Astrocyte (in vitro differentiated cells and primary cell): ENCODE measurements around the gene SHISAL1. TPM values are rescaled to one million over a fixed set of nuclear protein-coding genes. Genes with fewer than 3 reads are reported as not detected.

Experiments used
- DNase-seq: peaks from one replicate; pipeline ENCODE4 v3.0.0-alpha.2; 2010; ENCODE audit warnings: low read depth
- FAIRE-seq: peaks from 2 replicates; lab custom pipeline; 2011; peaks lifted over from hg19 to GRCh38; lab: Jason Lieb, UNC
- H2AFZ ChIP-seq: 2 replicates; pipeline ENCODE4 v1.6.0; 2012; ENCODE audit warnings: low read depth, low read length, inconsistent platforms
- H3K27ac ChIP-seq: 2 replicates; pipeline ENCODE4 v1.5.1; 2011; ENCODE audit warnings: low read depth, low read length, inconsistent platforms
- H3K27me3 ChIP-seq: 2 replicates; pipeline ENCODE4 v1.6.0; 2011; ENCODE audit warnings: low read length, inconsistent platforms; ENCODE audit not compliant: insufficient read depth
- H3K36me3 ChIP-seq: 2 replicates; pipeline ENCODE4 v1.5.1; 2011; ENCODE audit warnings: low read length, inconsistent platforms; ENCODE audit not compliant: insufficient read depth
- H3K4me1 ChIP-seq: 2 replicates; pipeline ENCODE4 v1.5.1; 2011; ENCODE audit warnings: low read length, inconsistent platforms; ENCODE audit not compliant: insufficient read depth
- H3K4me2 ChIP-seq: 2 replicates; pipeline ENCODE4 v1.6.0; 2012; ENCODE audit warnings: low read length, inconsistent platforms
- H3K4me3 ChIP-seq: 2 replicates; pipeline ENCODE4 v1.5.1; 2011; ENCODE audit warnings: low read depth, mild to moderate bottlenecking, low read length, inconsistent platforms; ENCODE audit not compliant: insufficient read depth
- H3K79me2 ChIP-seq: 2 replicates; pipeline ENCODE4 v1.6.0; 2012; ENCODE audit warnings: mild to moderate bottlenecking, low read length, inconsistent platforms; ENCODE audit not compliant: insufficient read depth
- H3K9ac ChIP-seq: 2 replicates; pipeline ENCODE4 v1.6.0; 2012; ENCODE audit warnings: mild to moderate bottlenecking, low read length, inconsistent platforms
- H3K9me3 ChIP-seq: 2 replicates; pipeline ENCODE4 v1.5.1; 2012; ENCODE audit warnings: low read depth, mild to moderate bottlenecking, low read length, inconsistent platforms; ENCODE audit not compliant: insufficient read depth
- H4K20me1 ChIP-seq: 2 replicates; pipeline ENCODE4 v1.6.0; 2012; ENCODE audit warnings: low read length, inconsistent platforms; ENCODE audit not compliant: insufficient read depth
- H3K27ac Mint-ChIP-seq: one replicate; pipeline ENCODE4 v1.8.0; 2021; ENCODE audit warnings: mild to moderate bottlenecking, mixed read lengths; ENCODE audit not compliant: unreplicated experiment
- H3K27me3 Mint-ChIP-seq: one replicate; pipeline ENCODE4 v1.8.0; 2021; ENCODE audit warnings: low read depth, mixed read lengths; ENCODE audit not compliant: unreplicated experiment
- H3K36me3 Mint-ChIP-seq: one replicate; pipeline ENCODE4 v1.8.0; 2021; ENCODE audit warnings: low read depth, mixed read lengths; ENCODE audit not compliant: unreplicated experiment
- H3K4me1 Mint-ChIP-seq: one replicate; pipeline ENCODE4 v1.8.0; 2021; ENCODE audit warnings: low read depth, mixed read lengths; ENCODE audit not compliant: unreplicated experiment
- H3K4me3 Mint-ChIP-seq: one replicate; pipeline ENCODE4 v1.8.0; 2021; ENCODE audit warnings: mild to moderate bottlenecking, moderate library complexity, mixed read lengths; ENCODE audit not compliant: unreplicated experiment
- H3K9me3 Mint-ChIP-seq: one replicate; pipeline ENCODE4 v1.8.0; 2021; ENCODE audit warnings: mild to moderate bottlenecking, mixed read lengths; ENCODE audit not compliant: unreplicated experiment
- EZH2 ChIP-seq: IDR thresholded peaks from 2 replicates; pipeline ENCODE4 v1.6.1; 2012; ENCODE audit warnings: mild to moderate bottlenecking, low read length, inconsistent platforms; ENCODE audit not compliant: insufficient read depth
- total RNA-seq: library from RNA; stranded (reverse); gene quantifications from 2 replicates; pipeline ENCODE4 v1.2.1, GENCODE V29; 2021
- TF ChIP-seq, protein P1 (sequence below): IDR thresholded peaks from 2 replicates; pipeline ENCODE4 v1.5.1; 2011; ENCODE audit warnings: low read depth, mild to moderate bottlenecking, inconsistent platforms, low read length, moderate library complexity; ENCODE audit not compliant: insufficient read depth

Gene SHISAL1
- total RNA-seq, 1 donor from 2014 or later: 0.36 TPM

DNA sequence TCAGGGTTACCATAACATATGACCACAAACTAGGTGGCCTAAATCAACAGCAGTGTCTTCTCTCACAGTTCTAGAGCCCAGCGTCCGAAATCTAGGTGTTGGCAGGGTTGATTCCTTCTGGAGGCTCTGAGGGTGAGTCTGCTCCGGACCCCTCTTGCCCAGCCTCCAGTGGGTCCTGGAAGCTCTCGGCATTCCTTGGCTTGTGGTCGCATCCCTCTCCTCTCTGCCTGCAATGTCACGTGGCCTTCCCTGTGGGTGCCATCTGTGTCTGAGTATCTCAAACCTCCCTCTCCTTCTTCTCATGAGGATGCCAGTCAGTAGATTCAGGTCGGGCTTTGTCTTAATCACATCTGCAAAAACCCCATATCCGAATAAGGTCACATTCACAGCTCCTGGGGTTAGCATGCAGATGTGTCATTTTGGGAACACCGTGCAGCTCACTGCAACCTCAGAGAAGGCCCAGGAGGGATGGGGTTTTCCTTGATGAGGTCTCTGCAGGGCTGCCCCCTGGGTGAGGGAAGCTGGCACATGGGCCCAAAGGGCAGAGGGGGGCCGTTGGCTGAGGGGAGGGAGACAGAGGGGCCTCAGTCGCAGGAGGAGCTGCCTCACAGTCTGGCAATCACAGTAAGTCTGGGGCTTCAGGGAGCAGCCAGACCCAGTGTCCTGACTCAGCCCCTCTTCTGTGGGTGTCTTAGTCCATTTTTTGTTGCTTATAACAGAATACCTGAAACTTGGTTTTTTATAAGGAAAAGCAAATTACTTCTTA lies 90.9 kb downstream of the SHISAL1 start:
- H3K27me3 Mint-ChIP-seq: peaks cover 45% of the 10 kb centered on the region
- no peak overlapping the region for H3K27ac Mint-ChIP-seq
- peaks cover 5% of the 10 kb centered on the region for H3K36me3 Mint-ChIP-seq
- H3K4me2 ChIP-seq: no peak overlapping the region
- H3K9me3 Mint-ChIP-seq: peaks cover 9% of the 10 kb centered on the region
- peaks cover 11% of the 10 kb centered on the region for H3K27me3 ChIP-seq
- no peak overlapping the region for H3K27ac ChIP-seq
- no peak for DNase-seq
- H3K79me2 ChIP-seq: no peaks in the 10 kb centered on the region
- H3K4me3 ChIP-seq: no peak overlapping the region
- no peaks in the 10 kb centered on the region for H3K9me3 ChIP-seq
- no peak overlapping the region for H3K9ac ChIP-seq
- no peak overlapping the region for H3K4me3 Mint-ChIP-seq
- no peaks in the 10 kb centered on the region for H3K4me1 Mint-ChIP-seq
- H3K36me3 ChIP-seq: no peaks in the 10 kb centered on the region
- no peak overlapping the region for H2AFZ ChIP-seq
- TF ChIP-seq, protein P1, sequence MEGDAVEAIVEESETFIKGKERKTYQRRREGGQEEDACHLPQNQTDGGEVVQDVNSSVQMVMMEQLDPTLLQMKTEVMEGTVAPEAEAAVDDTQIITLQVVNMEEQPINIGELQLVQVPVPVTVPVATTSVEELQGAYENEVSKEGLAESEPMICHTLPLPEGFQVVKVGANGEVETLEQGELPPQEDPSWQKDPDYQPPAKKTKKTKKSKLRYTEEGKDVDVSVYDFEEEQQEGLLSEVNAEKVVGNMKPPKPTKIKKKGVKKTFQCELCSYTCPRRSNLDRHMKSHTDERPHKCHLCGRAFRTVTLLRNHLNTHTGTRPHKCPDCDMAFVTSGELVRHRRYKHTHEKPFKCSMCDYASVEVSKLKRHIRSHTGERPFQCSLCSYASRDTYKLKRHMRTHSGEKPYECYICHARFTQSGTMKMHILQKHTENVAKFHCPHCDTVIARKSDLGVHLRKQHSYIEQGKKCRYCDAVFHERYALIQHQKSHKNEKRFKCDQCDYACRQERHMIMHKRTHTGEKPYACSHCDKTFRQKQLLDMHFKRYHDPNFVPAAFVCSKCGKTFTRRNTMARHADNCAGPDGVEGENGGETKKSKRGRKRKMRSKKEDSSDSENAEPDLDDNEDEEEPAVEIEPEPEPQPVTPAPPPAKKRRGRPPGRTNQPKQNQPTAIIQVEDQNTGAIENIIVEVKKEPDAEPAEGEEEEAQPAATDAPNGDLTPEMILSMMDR: no peak
- TF ChIP-seq EZH2: no peak
- H4K20me1 ChIP-seq: no peaks in the 10 kb centered on the region
- no peak for FAIRE-seq
- no peaks in the 10 kb centered on the region for H3K4me1 ChIP-seq

- Histone ChIP-seq H3K9ac (no peak overlapping the region), H3K4me1 (no peaks in the 10 kb centered on the region), H3K79me2 (no peaks in the 10 kb centered on the region), H3K9me3 (no peaks in the 10 kb centered on the region), H2AFZ (no peak overlapping the region), H3K4me3 (no peak overlapping the region), H3K4me2 (no peak overlapping the region), H3K27ac (no peak overlapping the region), H3K27me3 (peaks cover 11% of the 10 kb centered on the region), H4K20me1 (no peaks in the 10 kb centered on the region), H3K36me3 (no peaks in the 10 kb centered on the region)
- H3K4me1 Mint-ChIP-seq: no peaks in the 10 kb centered on the region
- no peak for FAIRE-seq
- H3K9me3 Mint-ChIP-seq: peaks cover 11% of the 10 kb centered on the region
- H3K27ac Mint-ChIP-seq: no peak overlapping the region
- peaks cover 41% of the 10 kb centered on the region for H3K27me3 Mint-ChIP-seq
- H3K36me3 Mint-ChIP-seq: peaks cover 7% of the 10 kb centered on the region
- H3K4me3 Mint-ChIP-seq: no peak overlapping the region
- TF ChIP-seq EZH2: no peak
- TF ChIP-seq, protein P1: no peak
- DNase-seq: no peak
These were observed 91.7 kb downstream of the SHISAL1 start for GRCh38 chr22:44220727-44221680.
